ENCODE measurements around the gene ZNF22. TPM values are rescaled to one million over a fixed set of nuclear protein-coding genes. Genes with fewer than 3 reads are reported as not detected.
A peak's percentile ranks its signal among the peaks of the same experiment; 100 is the strongest.

The ZNF22 gene
- total RNA-seq, 1 experiment from 2014 or later: 60.8 TPM

- POLR2A ChIA-PET: interaction anchor here (1.0 to 1.8 kb wide), 2 partner anchors 15 to 26 kb away, joined by 6 to 8 read pairs; partner anchors contain the start of gene ZNF22
- H3K4me3 ChIP-seq (ENCODE audit: low read depth, low read length): peak overlapping the region; percentile 42
Measured at GRCh38 chr10:44974628-44975430, 25.9 kb upstream of the ZNF22 start.

GRCh38 chr10:44975431-44976331 is 25.0 kb upstream of the ZNF22 start:
- no peaks in the 10 kb centered on the region for H3K9me3 Mint-ChIP-seq (ENCODE audit: unreplicated experiment)
- no TSS peak for BruUV-seq (replicated peaks)
- H3K4me3 Mint-ChIP-seq (ENCODE audit: unreplicated experiment): peak overlapping the region; percentile 70
- peaks cover 27% of the 10 kb centered on the region for H3K36me3 Mint-ChIP-seq (ENCODE audit: insufficient read depth, unreplicated experiment)
- peak; percentile 76 to 85 for DNase-seq
- H3K4me1 Mint-ChIP-seq (ENCODE audit: low read depth, unreplicated experiment): peaks cover 36% of the 10 kb centered on the region
- no peak for TF ChIP-seq CTCF (IDR thresholded peaks at IDR 0.05; ENCODE audit: insufficient read depth in 1 of 2, low read depth in 1 of 2, low read length in 1 of 2, severe bottlenecking in 1 of 2, unreplicated experiment in 1 of 2)
- intact Hi-C loops (cut with micrococcal nuclease; ENCODE audit: unreplicated experiment): loop anchor here (1.0 to 5.0 kb wide), 7 partner anchors 9 to 113 kb away; partner anchors contain the start of gene RASSF4
- ChIA-PET POLR2A (interaction anchor here (1.0 to 1.8 kb wide), 4 partner anchors 15 to 43 kb away, joined by 6 to 11 read pairs (median 9); partner anchors contain the start of genes RASSF4 and ZNF22), CTCF (interaction anchor here (0.9 to 1.7 kb wide), 10 partner anchors 10 to 65 kb away, joined by 3 to 36 read pairs (median 6); no protein-coding TSS in a partner anchor)
- H3K27me3 Mint-ChIP-seq (ENCODE audit: insufficient read depth, unreplicated experiment): no peaks in the 10 kb centered on the region
- peak overlapping the region; percentile 42 for H3K27ac Mint-ChIP-seq (ENCODE audit: unreplicated experiment)
- no peaks in the 10 kb centered on the region for H3K27me3 ChIP-seq (replicated peaks; ENCODE audit: control insufficient read depth, insufficient read depth, low read length)
- H3K9me3 ChIP-seq: no peaks in the 10 kb centered on the region
- H3K36me3 ChIP-seq (ENCODE audit: control insufficient read depth, insufficient read depth, low read length): 0 out of 2 replicates have a peak, but pooled peaks cover 1% of the 10 kb centered on the region
- peaks cover 76% of the 10 kb centered on the region for H3K4me1 ChIP-seq
- no peak overlapping the region for H3K4me3 ChIP-seq (ENCODE audit: low read depth, low read length)

More at GRCh38 chr10:44974628-44975430, 25.9 kb upstream of the ZNF22 start:
- no peaks in the 10 kb centered on the region for H3K9me3 ChIP-seq
- BruUV-seq (replicated peaks): no TSS peak
- CTCF ChIA-PET: interaction anchor here (0.9 to 2.6 kb wide), 13 partner anchors 9 to 64 kb away, joined by 3 to 36 read pairs (median 6); no protein-coding TSS in a partner anchor
- H3K4me1 Mint-ChIP-seq (ENCODE audit: low read depth, unreplicated experiment): peaks cover 30% of the 10 kb centered on the region
- H3K36me3 ChIP-seq (ENCODE audit: control insufficient read depth, insufficient read depth, low read length): 0 out of 2 replicates have a peak, but pooled peaks cover 3% of the 10 kb centered on the region
- peak; percentile 74 to 87 for DNase-seq
- peak overlapping the region; percentile 57 for H3K27ac Mint-ChIP-seq (ENCODE audit: unreplicated experiment)
- intact Hi-C loops (cut with micrococcal nuclease; ENCODE audit: unreplicated experiment): loop anchor here (1.0 to 5.0 kb wide), 7 partner anchors 9 to 113 kb away; partner anchors contain the start of gene RASSF4
- H3K27me3 ChIP-seq (replicated peaks; ENCODE audit: control insufficient read depth, insufficient read depth, low read length): no peaks in the 10 kb centered on the region
- peaks cover 27% of the 10 kb centered on the region for H3K36me3 Mint-ChIP-seq (ENCODE audit: insufficient read depth, unreplicated experiment)
- H3K4me1 ChIP-seq: peaks cover 67% of the 10 kb centered on the region
- peak; percentile 80 to 98 for TF ChIP-seq CTCF (IDR thresholded peaks at IDR 0.05; ENCODE audit: insufficient read depth in 1 of 2, low read depth in 1 of 2, low read length in 1 of 2, severe bottlenecking in 1 of 2, unreplicated experiment in 1 of 2)
- no peaks in the 10 kb centered on the region for H3K9me3 Mint-ChIP-seq (ENCODE audit: unreplicated experiment)
- H3K4me3 Mint-ChIP-seq (ENCODE audit: unreplicated experiment): peak overlapping the region; percentile 70
- no peaks in the 10 kb centered on the region for H3K27me3 Mint-ChIP-seq (ENCODE audit: insufficient read depth, unreplicated experiment)
